GM12878 (cell line): Measurements from ENCODE around the gene IGFBP1.

Source experiments
- ATF3 ChIP-seq: IDR thresholded peaks from 2 replicates; pipeline ENCODE4 v1.6.1; 2011; ENCODE audit warnings: low read depth, mild to moderate bottlenecking, low read length, moderate library complexity, borderline replicate concordance; ENCODE audit errors: extremely low read depth
- CHD4 ChIP-seq: fragments of 200-600 bp; sonication (generic); IDR thresholded peaks from 2 replicates; pipeline ENCODE4 v1.6.1; 2016; ENCODE audit warnings: mild to moderate bottlenecking
- CTCF ChIP-seq, 3 experiments: IDR thresholded peaks in 2 of 3; conservative IDR thresholded peaks in 1 of 3; 2 replicates each; pipeline ENCODE4 v1.5.1; 2011; ENCODE audit warnings: low read depth in 3 of 3, low read length in 3 of 3, mild to moderate bottlenecking in 3 of 3, control low read depth in 2 of 3, moderate library complexity in 2 of 3, inconsistent platforms in 1 of 3, mixed read lengths in 1 of 3; ENCODE audit not compliant: control insufficient read depth in 2 of 3, insufficient read depth in 1 of 3; ENCODE audit errors: extremely low read depth in 1 of 3
- GABPA ChIP-seq: IDR thresholded peaks from 2 replicates; pipeline ENCODE4 v1.6.1; 2014; ENCODE audit warnings: antibody characterized with exemption, low read depth, mild to moderate bottlenecking, inconsistent platforms
- HDAC2 ChIP-seq: fragments of 200-600 bp; sonication (generic); IDR thresholded peaks from 2 replicates; pipeline ENCODE4 v1.6.1; 2017
- MTA2 ChIP-seq: fragments of 450-650 bp; IDR thresholded peaks from 2 replicates; pipeline ENCODE4 v1.6.1; 2016; ENCODE audit warnings: low read depth, mild to moderate bottlenecking, moderate library complexity
- MXI1 ChIP-seq: fragments of 150-350 bp; IDR thresholded peaks from 2 replicates; pipeline ENCODE4 v1.6.1; 2011; ENCODE audit warnings: low read depth, mild to moderate bottlenecking, inconsistent platforms, low read length, improper control_type of control experiment
- POLR2A ChIP-seq: IDR thresholded peaks from 2 replicates; pipeline ENCODE4 v1.6.1; 2011; ENCODE audit warnings: low read depth, mild to moderate bottlenecking, low read length
- RAD21 ChIP-seq: IDR thresholded peaks from 2 replicates; pipeline ENCODE4 v1.6.1; 2011; ENCODE audit warnings: mild to moderate bottlenecking, low read depth, low read length, moderate library complexity; ENCODE audit not compliant: insufficient read depth
- RCOR1 ChIP-seq: conservative IDR thresholded peaks from 2 replicates; pipeline ENCODE4 v1.6.1; 2012; ENCODE audit warnings: low read depth, low read length, improper control_type of control experiment
- SP1 ChIP-seq: IDR thresholded peaks from one replicate; pipeline ENCODE4 v1.6.1; 2011; ENCODE audit warnings: low read depth, low read length
- WRNIP1 ChIP-seq: IDR thresholded peaks from 2 replicates; pipeline ENCODE4 v1.6.1; 2011; ENCODE audit warnings: low read depth, low read length, improper control_type of control experiment, borderline replicate concordance
- ZNF217 ChIP-seq: fragments of 450-650 bp; IDR thresholded peaks from 2 replicates; pipeline ENCODE4 v1.6.1; 2017; ENCODE audit warnings: antibody characterized with exemption, mild to moderate bottlenecking

GRCh38 chr7:45919231-45919784 is 31.0 kb downstream of the IGFBP1 start:
- no peak for TF ChIP-seq RAD21
- TF ChIP-seq CHD4 = no peak
- no peak for TF ChIP-seq ATF3
- TF ChIP-seq MXI1 = no peak
- no peak for TF ChIP-seq RCOR1
- no peak for TF ChIP-seq HDAC2
- TF ChIP-seq ZNF217 = no peak
- no peak for TF ChIP-seq MTA2
- TF ChIP-seq SP1 = no peak
- TF ChIP-seq CTCF (IDR thresholded peaks at IDR 0.05 in 2 of 3, conservative IDR thresholded peaks at IDR 0.05 in 1 of 3; ENCODE audit: control insufficient read depth in 2 of 3, extremely low read depth in 1 of 3, insufficient read depth in 1 of 3, low read depth in 3 of 3, low read length in 3 of 3) = no peak
- TF ChIP-seq POLR2A = no peak
- TF ChIP-seq GABPA = no peak
- TF ChIP-seq WRNIP1 = no peak
